AG09319 (cell line): ENCODE measurements around the gene PATL2.
A peak's percentile ranks its signal among the peaks of the same experiment; 100 is the strongest.

ENCODE experiments used
- DNase-seq: peaks from one replicate; pipeline ENCODE4 v3.0.0-alpha.2; 2010; ENCODE audit warnings: low read depth; ENCODE audit errors: extremely low read depth
- CTCF ChIP-seq: IDR thresholded peaks from 2 replicates; pipeline ENCODE4 v1.5.1; 2011; ENCODE audit warnings: low read depth, mild to moderate bottlenecking, inconsistent platforms, low read length, moderate library complexity

Gene PATL2

DNA sequence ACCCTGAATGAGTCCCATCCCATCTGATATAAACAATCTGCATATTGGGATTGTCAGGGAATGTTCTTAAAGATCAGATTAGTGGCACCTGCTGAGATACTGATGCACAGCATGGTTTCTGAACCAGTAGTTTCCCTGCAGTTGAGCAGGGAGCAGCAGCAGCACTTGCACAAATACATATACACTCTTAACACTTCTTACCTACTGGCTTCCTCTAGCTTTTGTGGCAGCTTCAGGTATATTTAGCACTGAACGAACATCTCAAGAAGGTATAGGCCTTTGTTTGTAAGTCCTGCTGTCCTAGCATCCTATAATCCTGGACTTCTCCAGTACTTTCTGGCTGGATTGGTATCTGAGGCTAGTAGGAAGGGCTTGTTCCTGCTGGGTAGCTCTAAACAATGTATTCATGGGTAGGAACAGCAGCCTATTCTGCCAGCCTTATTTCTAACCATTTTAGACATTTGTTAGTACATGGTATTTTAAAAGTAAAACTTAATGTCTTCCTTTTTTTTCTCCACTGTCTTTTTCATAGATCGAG is 4.7 kb upstream of the PATL2 start:
- TF ChIP-seq CTCF, result no peak
- DNase-seq, result no peak

- no peak for TF ChIP-seq CTCF
- DNase-seq, result no peak
These were observed 4.1 kb upstream of the PATL2 start for GRCh38 chr15:44715142-44715796.

DNA sequence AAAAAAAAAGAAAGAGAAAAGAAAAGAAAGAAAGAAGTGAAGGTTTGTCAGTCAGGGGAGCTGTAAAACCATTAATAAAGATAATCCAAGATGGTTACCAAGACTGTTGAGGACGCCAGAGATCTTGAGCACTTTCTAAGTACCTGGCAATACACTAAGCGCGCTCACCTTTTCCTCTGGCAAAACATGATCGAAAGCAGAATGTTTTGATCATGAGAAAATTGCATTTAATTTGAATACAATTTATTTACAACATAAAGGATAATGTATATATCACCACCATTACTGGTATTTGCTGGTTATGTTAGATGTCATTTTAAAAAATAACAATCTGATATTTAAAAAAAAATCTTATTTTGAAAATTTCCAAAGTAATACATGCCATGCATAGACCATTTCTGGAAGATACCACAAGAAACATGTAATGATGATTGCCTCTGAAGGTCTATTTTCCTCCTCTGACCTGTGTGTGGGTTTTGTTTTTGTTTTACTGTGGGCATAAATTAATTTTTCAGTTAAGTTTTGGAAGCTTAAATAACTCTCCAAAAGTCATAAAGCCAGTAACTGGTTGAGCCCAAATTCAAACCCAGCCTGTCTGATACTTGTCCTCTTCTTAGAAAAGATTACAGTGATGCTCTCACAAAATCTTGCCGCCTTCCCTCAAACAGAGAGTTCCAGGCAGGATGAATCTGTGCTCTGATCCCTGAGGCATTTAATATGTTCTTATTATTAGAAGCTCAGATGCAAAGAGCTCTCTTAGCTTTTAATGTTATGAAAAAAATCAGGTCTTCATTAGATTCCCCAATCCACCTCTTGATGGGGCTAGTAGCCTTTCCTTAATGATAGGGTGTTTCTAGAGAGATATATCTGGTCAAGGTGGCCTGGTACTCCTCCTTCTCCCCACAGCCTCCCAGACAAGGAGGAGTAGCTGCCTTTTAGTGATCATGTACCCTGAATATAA is 2.2 kb upstream of the PATL2 start:
- DNase-seq, result no peak
- no peak; the same call in 1 of the 2 replicates for TF ChIP-seq CTCF

DNA sequence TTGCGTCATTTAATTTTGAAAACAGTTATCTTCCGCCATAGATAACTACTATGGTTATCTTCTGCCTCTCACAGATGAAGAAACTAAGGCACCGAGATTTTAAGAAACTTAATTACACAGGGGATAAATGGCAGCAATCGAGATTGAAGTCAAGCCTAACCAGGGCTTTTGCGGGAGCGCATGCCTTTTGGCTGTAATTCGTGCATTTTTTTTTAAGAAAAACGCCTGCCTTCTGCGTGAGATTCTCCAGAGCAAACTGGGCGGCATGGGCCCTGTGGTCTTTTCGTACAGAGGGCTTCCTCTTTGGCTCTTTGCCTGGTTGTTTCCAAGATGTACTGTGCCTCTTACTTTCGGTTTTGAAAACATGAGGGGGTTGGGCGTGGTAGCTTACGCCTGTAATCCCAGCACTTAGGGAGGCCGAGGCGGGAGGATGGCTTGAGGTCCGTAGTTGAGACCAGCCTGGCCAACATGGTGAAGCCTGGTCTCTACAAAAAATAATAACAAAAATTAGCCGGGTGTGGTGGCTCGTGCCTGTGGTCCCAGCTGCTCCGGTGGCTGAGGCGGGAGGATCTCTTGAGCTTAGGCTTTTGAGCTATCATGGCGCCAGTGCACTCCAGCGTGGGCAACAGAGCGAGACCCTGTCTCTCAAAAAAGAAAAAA is 1.4 kb upstream of the PATL2 start:
- TF ChIP-seq CTCF, result no peak
- DNase-seq, result peak; percentile 69

DNA sequence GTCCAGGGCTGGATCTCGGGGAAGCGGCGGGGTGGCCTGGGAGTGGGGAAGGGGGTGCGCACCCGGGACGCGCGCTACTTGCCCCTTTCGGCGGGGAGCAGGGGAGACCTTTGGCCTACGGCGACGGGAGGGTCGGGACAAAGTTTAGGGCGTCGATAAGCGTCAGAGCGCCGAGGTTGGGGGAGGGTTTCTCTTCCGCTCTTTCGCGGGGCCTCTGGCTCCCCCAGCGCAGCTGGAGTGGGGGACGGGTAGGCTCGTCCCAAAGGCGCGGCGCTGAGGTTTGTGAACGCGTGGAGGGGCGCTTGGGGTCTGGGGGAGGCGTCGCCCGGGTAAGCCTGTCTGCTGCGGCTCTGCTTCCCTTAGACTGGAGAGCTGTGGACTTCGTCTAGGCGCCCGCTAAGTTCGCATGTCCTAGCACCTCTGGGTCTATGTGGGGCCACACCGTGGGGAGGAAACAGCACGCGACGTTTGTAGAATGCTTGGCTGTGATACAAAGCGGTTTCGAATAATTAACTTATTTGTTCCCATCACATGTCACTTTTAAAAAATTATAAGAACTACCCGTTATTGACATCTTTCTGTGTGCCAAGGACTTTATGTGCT is 721 bp upstream of the PATL2 start:
- no peak for DNase-seq
- TF ChIP-seq CTCF, result no peak

DNA sequence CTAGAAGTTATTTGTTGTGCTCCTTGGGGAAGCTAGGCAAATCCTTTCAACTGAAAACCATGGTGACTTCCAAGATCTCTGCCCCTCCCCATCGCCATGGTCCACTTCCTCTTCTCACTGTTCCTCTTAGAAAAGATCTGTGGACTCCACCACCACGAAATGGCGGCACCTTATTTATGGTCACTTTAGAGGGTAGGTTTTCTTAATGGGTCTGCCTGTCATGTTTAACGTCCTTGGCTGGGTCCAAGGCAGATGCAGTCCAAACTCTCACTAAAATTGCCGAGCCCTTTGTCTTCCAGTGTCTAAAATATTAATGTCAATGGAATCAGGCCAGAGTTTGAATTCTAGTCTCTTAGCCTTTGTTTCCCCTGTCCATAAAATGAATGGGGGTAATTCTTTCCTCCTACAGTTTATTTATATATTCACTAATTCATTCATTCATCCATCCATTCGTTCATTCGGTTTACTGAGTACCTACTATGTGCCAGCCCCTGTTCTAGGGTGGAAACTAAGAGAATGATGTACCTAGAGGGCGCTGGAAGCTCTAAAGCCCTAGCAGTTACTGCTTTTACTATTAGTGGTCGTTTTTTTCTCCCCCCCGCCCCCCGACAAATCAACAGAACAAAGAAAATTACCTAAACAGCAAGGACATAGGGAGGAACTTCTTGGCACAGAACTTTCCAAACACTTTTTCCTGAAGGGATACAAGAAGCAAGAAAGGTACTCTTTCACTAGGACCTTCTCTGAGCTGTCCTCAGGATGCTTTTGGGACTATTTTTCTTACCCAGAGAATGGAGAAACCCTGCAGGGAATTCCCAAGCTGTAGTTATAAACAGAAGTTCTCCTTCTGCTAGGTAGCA is 657 bp downstream of the PATL2 start:
- peak; percentile 50 for TF ChIP-seq CTCF
- no peak for DNase-seq
